CD14-positive monocyte (primary cell): ENCODE results near the gene LUZP1. TPM values are rescaled to one million over a fixed set of nuclear protein-coding genes. Genes with fewer than 3 reads are reported as not detected.
A peak's percentile ranks its signal among the peaks of the same experiment; 100 is the strongest.

Source experiments
- DNase-seq, 3 donors: peaks; one replicate each; pipeline ENCODE4 v3.0.0-alpha.2; 2011 to 2022
- H2AFZ ChIP-seq: 2 replicates; pipeline ENCODE4 v1.6.0; 2012; ENCODE audit warnings: mild to moderate bottlenecking, low read depth, low read length, inconsistent platforms; ENCODE audit not compliant: insufficient read depth, poor library complexity, severe bottlenecking
- H3K27ac ChIP-seq, 2 donors: 1 replicate in 1 of 2; 2 replicates in 1 of 2; pipeline ENCODE4 v1.5.1; 2012 to 2013; ENCODE audit warnings: low read length in 2 of 2, control low read depth in 1 of 2, inconsistent platforms in 1 of 2, low read depth in 1 of 2, mild to moderate bottlenecking in 1 of 2
- H3K27me3 ChIP-seq, 2 donors: one replicate each; pipeline versions ENCODE4 v1.6.0 to v1.6.1; 2011 to 2013; ENCODE audit warnings: low read length in 2 of 2; ENCODE audit not compliant: control insufficient read depth in 2 of 2, insufficient read depth in 2 of 2
- H3K36me3 ChIP-seq, 2 donors: replicated peaks in 1 of 2; 1 replicate in 1 of 2; 2 replicates in 1 of 2; pipeline versions ENCODE4 v1.5.1 to v1.6.1; 2012 to 2013; ENCODE audit warnings: low read length in 2 of 2, control low read depth in 1 of 2, inconsistent platforms in 1 of 2, mild to moderate bottlenecking in 1 of 2; ENCODE audit not compliant: insufficient read depth in 2 of 2, control insufficient read depth in 1 of 2
- H3K4me1 ChIP-seq, 2 donors: 1 replicate in 1 of 2; 2 replicates in 1 of 2; pipeline versions ENCODE4 v1.5.1 to v1.6.1; 2012 to 2013; ENCODE audit warnings: low read length in 2 of 2, control low read depth in 1 of 2, inconsistent platforms in 1 of 2, mild to moderate bottlenecking in 1 of 2, moderate library complexity in 1 of 2; ENCODE audit not compliant: insufficient read depth in 2 of 2, control insufficient read depth in 1 of 2
- H3K4me2 ChIP-seq: replicated peaks from 2 replicates; pipeline ENCODE3; 2012; ENCODE audit warnings: low read length, moderate library complexity, mild to moderate bottlenecking; ENCODE audit not compliant: poor library complexity, severe bottlenecking; ENCODE audit errors: extremely low read depth
- H3K4me3 ChIP-seq, 3 experiments: fragments of 200-600 bp in 1 of 3; sonication (generic) in 1 of 3; replicated peaks in 1 of 3; 1 replicate in 2 of 3; 2 replicates in 1 of 3; pipeline ENCODE4 v1.5.1; 2011 to 2013; ENCODE audit warnings: low read length in 3 of 3, mild to moderate bottlenecking in 3 of 3, control low read depth in 2 of 3, low read depth in 2 of 3, inconsistent platforms in 1 of 3, moderate library complexity in 1 of 3
- H3K79me2 ChIP-seq: 2 replicates; pipeline ENCODE4 v1.6.0; 2012; ENCODE audit warnings: mild to moderate bottlenecking, control low read depth, inconsistent platforms, low read length, moderate library complexity; ENCODE audit not compliant: insufficient read depth
- H3K9ac ChIP-seq: 2 replicates; pipeline ENCODE4 v1.6.0; 2017; ENCODE audit warnings: low read length, mild to moderate bottlenecking; ENCODE audit not compliant: insufficient read depth, poor library complexity, severe bottlenecking
- H3K9me3 ChIP-seq, 2 donors: replicated peaks in 1 of 2; 1 replicate in 1 of 2; 2 replicates in 1 of 2; pipeline versions ENCODE4 v1.5.1 to v1.6.1; 2012 to 2013; ENCODE audit warnings: low read length in 2 of 2, control low read depth in 1 of 2; ENCODE audit not compliant: control insufficient read depth in 1 of 2, insufficient read depth in 1 of 2
- H4K20me1 ChIP-seq: 2 replicates; pipeline ENCODE4 v1.6.0; 2012; ENCODE audit warnings: mild to moderate bottlenecking, low read length, control low read depth, moderate library complexity; ENCODE audit not compliant: insufficient read depth
- H3K27ac Mint-ChIP-seq, 7 donors: one replicate each; pipeline ENCODE4 v1.8.0; 2020; ENCODE audit warnings: mild to moderate bottlenecking in 7 of 7, mixed read lengths in 7 of 7, moderate library complexity in 6 of 7, inconsistent platforms in 2 of 7
- H3K27me3 Mint-ChIP-seq, 3 donors: one replicate each; pipeline ENCODE4 v1.8.0; 2021 to 2022; ENCODE audit warnings: low read depth in 3 of 3, mild to moderate bottlenecking in 3 of 3, mixed read lengths in 3 of 3, moderate library complexity in 3 of 3, inconsistent platforms in 1 of 3
- H3K36me3 Mint-ChIP-seq, 2 donors: one replicate each; pipeline ENCODE4 v1.8.0; 2020; ENCODE audit warnings: mixed read lengths in 2 of 2, inconsistent platforms in 1 of 2, mild to moderate bottlenecking in 1 of 2
- H3K4me1 Mint-ChIP-seq: one replicate; pipeline ENCODE4 v1.8.0; 2020; ENCODE audit warnings: mild to moderate bottlenecking, mixed read lengths
- H3K4me3 Mint-ChIP-seq, 2 donors: one replicate each; pipeline ENCODE4 v1.8.0; 2020; ENCODE audit warnings: mild to moderate bottlenecking in 2 of 2, mixed read lengths in 2 of 2, moderate library complexity in 1 of 2
- H3K9me3 Mint-ChIP-seq, 7 donors: one replicate each; pipeline ENCODE4 v1.8.0; 2020 to 2022; ENCODE audit warnings: mixed read lengths in 7 of 7, mild to moderate bottlenecking in 6 of 7, moderate library complexity in 6 of 7, inconsistent platforms in 2 of 7
- CTCF ChIP-seq: fragments of 200-600 bp; IDR thresholded peaks from one replicate; pipeline ENCODE4 v1.8.0; 2022; ENCODE audit warnings: antibody characterized with exemption, mild to moderate bottlenecking
- WGBS: methylation state at CpG from one replicate; pipeline ENCODE4 v1.1.5; 2013; ENCODE audit warnings: missing lambda C conversion rate; ENCODE audit not compliant: insufficient coverage; 5-methylcytosine and 5-hydroxymethylcytosine counted together
- intact Hi-C, 2 donors: fragments of 100-400 bp; cut with micrococcal nuclease; formaldehyde crosslinking; loops; one replicate each; pipeline versions ENCODE4 v1.15.0 to v1.15.1; 2023
- polyA plus RNA-seq, 3 donors: library from polyadenylated mRNA; depleted of rRNA in 1 of 3; unstranded in 2 of 3; stranded (reverse) in 1 of 3; fragments of 300-500 nt in 2 of 3; fragments of >200 nt in 1 of 3; fragmentation: Illumina TruSeq in 2 of 3; gene quantifications; 1 replicate in 2 of 3; 2 replicates in 1 of 3; pipeline ENCODE4 v1.2.3, GENCODE V29; 2012 to 2021

The LUZP1 gene
- polyA plus RNA-seq, 3 donors = 4.4 to 8.7 (median 5.8) TPM

GRCh38 chr1:23114424-23115079, 54.1 kb downstream of the LUZP1 start:
- H3K27me3 ChIP-seq = no peaks in the 10 kb centered on the region
- Mint-ChIP-seq H3K9me3 (peaks cover 0 to 1% (median 0%) of the 10 kb centered on the region in 7 donors), H3K4me1 (peaks cover 41% of the 10 kb centered on the region), H3K36me3 (no peaks in the 10 kb centered on the region), H3K4me3 (no peak overlapping the region), H3K27ac (no peak overlapping the region), H3K27me3 (peaks cover 0 to 1% (median 0%) of the 10 kb centered on the region in 3 donors)
- no peak for TF ChIP-seq CTCF
- H3K9me3 ChIP-seq = no peaks in the 10 kb centered on the region
- peaks cover 9 to 30% of the 10 kb centered on the region in 2 donors for H3K4me1 ChIP-seq
- intact Hi-C loops = no loop called here
- no peak for DNase-seq
- no peak overlapping the region for H2AFZ ChIP-seq
- no peak overlapping the region for H3K4me2 ChIP-seq
- H4K20me1 ChIP-seq = peaks cover 33% of the 10 kb centered on the region
- H3K36me3 ChIP-seq = no peaks in the 10 kb centered on the region
- 95% methylated on average over 4 of the region's 6 CpGs for WGBS
- H3K79me2 ChIP-seq = peaks cover 21% of the 10 kb centered on the region
- H3K27ac ChIP-seq = peak overlapping the region in 1 of 2 donors; percentile 32
- no peak overlapping the region for H3K9ac ChIP-seq
- no peak overlapping the region for H3K4me3 ChIP-seq

- Mint-ChIP-seq H3K9me3 (peaks cover 0 to 1% (median 0%) of the 10 kb centered on the region in 7 donors), H3K4me3 (no peak overlapping the region), H3K27ac (peak overlapping the region in 1 of 7 donors; percentile 57), H3K27me3 (peaks cover 0 to 1% (median 0%) of the 10 kb centered on the region in 3 donors), H3K36me3 (peaks cover 13 to 16% of the 10 kb centered on the region in 2 donors), H3K4me1 (peaks cover 32% of the 10 kb centered on the region)
- Histone ChIP-seq H3K9ac (no peak overlapping the region), H3K4me3 (no peak overlapping the region), H3K36me3 (peaks cover 7 to 20% of the 10 kb centered on the region in 2 donors), H3K4me1 (peaks cover 5 to 23% of the 10 kb centered on the region in 2 donors), H4K20me1 (peaks cover 30% of the 10 kb centered on the region), H2AFZ (no peak overlapping the region), H3K4me2 (no peak overlapping the region), H3K27ac (no peak overlapping the region), H3K27me3 (no peaks in the 10 kb centered on the region), H3K9me3 (no peaks in the 10 kb centered on the region), H3K79me2 (peaks cover 21% of the 10 kb centered on the region)
- no peak for TF ChIP-seq CTCF
- WGBS = 93% methylated on average over 2 of the region's 6 CpGs
- intact Hi-C loops = no loop called here
- DNase-seq = no peak
Observed at GRCh38 chr1:23111600-23112535, 56.8 kb downstream of the LUZP1 start.
